HepG2 (cell line): ENCODE results near the gene ZNF181. TPM values are rescaled to one million over a fixed set of nuclear protein-coding genes. Genes with fewer than 3 reads are reported as not detected.
A peak's percentile ranks its signal among the peaks of the same experiment; 100 is the strongest.

ENCODE experiments used
- ARHGAP35 ChIP-seq: sonication (generic); formaldehyde crosslinking; IDR thresholded peaks from 2 replicates; pipeline ENCODE4 v1.9.0; 2022; ENCODE audit warnings: mild to moderate bottlenecking, inconsistent platforms, moderate library complexity, missing genetic modification reagents, borderline replicate concordance
- CREB1 ChIP-seq, 2 experiments: fragments of 450-650 bp in 1 of 2; IDR thresholded peaks; 2 replicates each; pipeline ENCODE4 v1.6.1; 2016 to 2017; ENCODE audit warnings: control low read depth in 1 of 2, mild to moderate bottlenecking in 1 of 2, missing compliant biosample characterization in 1 of 2, missing genetic modification characterization in 1 of 2
- HNF1B ChIP-seq: sonication (generic); formaldehyde crosslinking; IDR thresholded peaks from 2 replicates; pipeline ENCODE4 v1.5.1; 2020; ENCODE audit warnings: mild to moderate bottlenecking, moderate library complexity, missing genetic modification reagents
- IRF2 ChIP-seq: IDR thresholded peaks from 2 replicates; pipeline ENCODE4 v1.6.1; 2018; ENCODE audit warnings: missing genetic modification reagents, missing compliant biosample characterization
- KLF9 ChIP-seq: IDR thresholded peaks from 2 replicates; pipeline ENCODE4 v1.6.1; 2016; ENCODE audit warnings: low read depth
- KMT2A ChIP-seq: sonication (generic); formaldehyde crosslinking; IDR thresholded peaks from 2 replicates; pipeline ENCODE4 v1.4.0; 2020; ENCODE audit warnings: missing genetic modification reagents
- TSC22D2 ChIP-seq: sonication (generic); formaldehyde crosslinking; IDR thresholded peaks from 2 replicates; pipeline ENCODE4 v1.5.1; 2020; ENCODE audit warnings: missing genetic modification reagents, mild to moderate bottlenecking, borderline replicate concordance
- ZNF597 ChIP-seq: sonication (generic); formaldehyde crosslinking; IDR thresholded peaks from 2 replicates; pipeline ENCODE4 v1.5.0; 2020; ENCODE audit warnings: missing genetic modification reagents
- polyA plus RNA-seq, 8 experiments: library from polyadenylated mRNA; depleted of rRNA in 3 of 8; stranded (reverse) in 7 of 8; unstranded in 1 of 8; fragments of >200 nt; fragmentation: Illumina TruSeq in 4 of 8; extraction: Trizol in 4 of 8; gene quantifications; 2 replicates each; pipeline versions ENCODE4 v1.2.1 to v1.2.3, GENCODE V29; 2011 to 2016; ENCODE audit warnings: low read depth in 4 of 8, missing spikeins in 1 of 8, mixed read lengths in 1 of 8; ENCODE audit not compliant: insufficient read depth in 1 of 8
- total RNA-seq, 5 experiments: library from RNA; depleted of rRNA; stranded (reverse); fragments of >200 nt; fragmentation: Illumina TruSeq; extraction: Trizol; gene quantifications; 2 replicates each; pipeline ENCODE4 v1.2.3, GENCODE V29; 2016; ENCODE audit warnings: low read depth in 1 of 5
- TF ChIP-seq, protein P1 (sequence below): sonication (generic); formaldehyde crosslinking; IDR thresholded peaks from 2 replicates; pipeline ENCODE4 v1.5.0; 2020; ENCODE audit warnings: mild to moderate bottlenecking, missing genetic modification reagents, borderline replicate concordance
- TF ChIP-seq, protein P2 (sequence below), 2 experiments: fragments of 450-650 bp in 1 of 2; sonication (generic) in 1 of 2; formaldehyde crosslinking in 1 of 2; IDR thresholded peaks; 2 replicates each; pipeline versions ENCODE4 v1.6.1 to v1.8.0; 2016 to 2022; ENCODE audit warnings: antibody characterized with exemption in 1 of 2, mild to moderate bottlenecking in 1 of 2, missing genetic modification reagents in 1 of 2

Gene ZNF181
- total and polyA plus RNA-seq, 2 of the 13 experiments (the other 11 are each of a cell fraction or from before 2014, with no cell fraction given), result 10.6 to 15.5 TPM

DNA sequence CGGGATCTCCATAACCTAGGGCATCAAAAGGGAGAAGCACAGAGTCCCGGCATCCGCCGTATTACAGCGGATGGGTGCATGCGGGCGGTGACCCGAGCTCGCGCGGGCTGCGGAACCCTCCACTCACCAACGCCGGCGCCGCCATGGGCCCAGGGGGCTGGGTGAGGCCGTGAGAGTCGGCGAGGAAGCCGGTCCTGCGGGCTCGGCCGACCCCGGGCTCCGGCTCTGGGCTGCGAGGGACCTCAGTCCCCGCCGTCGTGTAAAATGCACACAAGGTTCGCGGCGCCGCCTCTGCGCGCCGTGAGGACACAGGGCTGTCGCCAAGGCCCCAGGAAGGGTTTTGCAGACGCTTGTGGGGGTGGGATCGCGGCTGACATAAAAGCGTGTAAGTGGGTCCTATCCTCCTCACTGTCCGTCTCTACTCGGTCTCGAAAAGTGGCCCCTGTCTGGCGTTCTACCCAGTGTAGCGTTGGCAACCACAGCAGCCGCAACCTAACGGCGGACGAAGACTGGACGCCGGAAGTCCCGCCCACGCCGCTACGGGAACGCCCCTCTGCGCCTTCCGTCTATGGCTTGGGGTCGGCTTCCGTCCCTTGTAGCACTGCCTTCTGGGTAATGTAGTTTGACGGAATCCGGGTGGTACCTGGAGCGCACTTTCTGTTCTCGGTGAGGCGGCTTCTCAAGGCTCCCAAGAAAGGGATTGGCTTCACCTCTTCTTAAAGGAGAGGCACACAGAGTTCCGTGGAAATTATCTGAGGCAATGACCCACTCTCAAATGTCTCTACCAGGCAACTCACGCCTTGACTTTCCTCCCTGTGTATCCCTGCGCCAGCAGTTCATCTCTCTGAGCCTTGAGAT, 38.9 kb downstream of the ZNF181 start, which contains the start of gene ZNF599 (continued):
- no peak for TF ChIP-seq ARHGAP35 (CRISPR knock-in tag)
- TF ChIP-seq IRF2 (CRISPR knock-in tag), result peak; percentile 92
- peak; percentile 53 for TF ChIP-seq CREB1 (IDR thresholded peaks at IDR 0.05)
- 0 out of 2 replicates have a peak, but pooled peaks have one; percentile 75 for TF ChIP-seq CREB1 (CRISPR knock-in tag; IDR thresholded peaks at IDR 0.05)
- TF ChIP-seq, protein P1, sequence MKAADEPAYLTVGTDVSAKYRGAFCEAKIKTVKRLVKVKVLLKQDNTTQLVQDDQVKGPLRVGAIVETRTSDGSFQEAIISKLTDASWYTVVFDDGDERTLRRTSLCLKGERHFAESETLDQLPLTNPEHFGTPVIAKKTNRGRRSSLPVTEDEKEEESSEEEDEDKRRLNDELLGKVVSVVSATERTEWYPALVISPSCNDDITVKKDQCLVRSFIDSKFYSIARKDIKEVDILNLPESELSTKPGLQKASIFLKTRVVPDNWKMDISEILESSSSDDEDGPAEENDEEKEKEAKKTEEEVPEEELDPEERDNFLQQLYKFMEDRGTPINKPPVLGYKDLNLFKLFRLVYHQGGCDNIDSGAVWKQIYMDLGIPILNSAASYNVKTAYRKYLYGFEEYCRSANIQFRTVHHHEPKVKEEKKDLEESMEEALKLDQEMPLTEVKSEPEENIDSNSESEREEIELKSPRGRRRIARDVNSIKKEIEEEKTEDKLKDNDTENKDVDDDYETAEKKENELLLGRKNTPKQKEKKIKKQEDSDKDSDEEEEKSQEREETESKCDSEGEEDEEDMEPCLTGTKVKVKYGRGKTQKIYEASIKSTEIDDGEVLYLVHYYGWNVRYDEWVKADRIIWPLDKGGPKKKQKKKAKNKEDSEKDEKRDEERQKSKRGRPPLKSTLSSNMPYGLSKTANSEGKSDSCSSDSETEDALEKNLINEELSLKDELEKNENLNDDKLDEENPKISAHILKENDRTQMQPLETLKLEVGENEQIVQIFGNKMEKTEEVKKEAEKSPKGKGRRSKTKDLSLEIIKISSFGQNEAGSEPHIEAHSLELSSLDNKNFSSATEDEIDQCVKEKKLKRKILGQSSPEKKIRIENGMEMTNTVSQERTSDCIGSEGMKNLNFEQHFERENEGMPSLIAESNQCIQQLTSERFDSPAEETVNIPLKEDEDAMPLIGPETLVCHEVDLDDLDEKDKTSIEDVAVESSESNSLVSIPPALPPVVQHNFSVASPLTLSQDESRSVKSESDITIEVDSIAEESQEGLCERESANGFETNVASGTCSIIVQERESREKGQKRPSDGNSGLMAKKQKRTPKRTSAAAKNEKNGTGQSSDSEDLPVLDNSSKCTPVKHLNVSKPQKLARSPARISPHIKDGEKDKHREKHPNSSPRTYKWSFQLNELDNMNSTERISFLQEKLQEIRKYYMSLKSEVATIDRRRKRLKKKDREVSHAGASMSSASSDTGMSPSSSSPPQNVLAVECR, result peak; percentile 90
- TF ChIP-seq HNF1B (CRISPR knock-in tag), result peak; percentile 41
- no peak for TF ChIP-seq TSC22D2
- TF ChIP-seq ZNF597, result no peak
- no peak for TF ChIP-seq KLF9 (CRISPR knock-in tag)
- TF ChIP-seq, protein P2, sequence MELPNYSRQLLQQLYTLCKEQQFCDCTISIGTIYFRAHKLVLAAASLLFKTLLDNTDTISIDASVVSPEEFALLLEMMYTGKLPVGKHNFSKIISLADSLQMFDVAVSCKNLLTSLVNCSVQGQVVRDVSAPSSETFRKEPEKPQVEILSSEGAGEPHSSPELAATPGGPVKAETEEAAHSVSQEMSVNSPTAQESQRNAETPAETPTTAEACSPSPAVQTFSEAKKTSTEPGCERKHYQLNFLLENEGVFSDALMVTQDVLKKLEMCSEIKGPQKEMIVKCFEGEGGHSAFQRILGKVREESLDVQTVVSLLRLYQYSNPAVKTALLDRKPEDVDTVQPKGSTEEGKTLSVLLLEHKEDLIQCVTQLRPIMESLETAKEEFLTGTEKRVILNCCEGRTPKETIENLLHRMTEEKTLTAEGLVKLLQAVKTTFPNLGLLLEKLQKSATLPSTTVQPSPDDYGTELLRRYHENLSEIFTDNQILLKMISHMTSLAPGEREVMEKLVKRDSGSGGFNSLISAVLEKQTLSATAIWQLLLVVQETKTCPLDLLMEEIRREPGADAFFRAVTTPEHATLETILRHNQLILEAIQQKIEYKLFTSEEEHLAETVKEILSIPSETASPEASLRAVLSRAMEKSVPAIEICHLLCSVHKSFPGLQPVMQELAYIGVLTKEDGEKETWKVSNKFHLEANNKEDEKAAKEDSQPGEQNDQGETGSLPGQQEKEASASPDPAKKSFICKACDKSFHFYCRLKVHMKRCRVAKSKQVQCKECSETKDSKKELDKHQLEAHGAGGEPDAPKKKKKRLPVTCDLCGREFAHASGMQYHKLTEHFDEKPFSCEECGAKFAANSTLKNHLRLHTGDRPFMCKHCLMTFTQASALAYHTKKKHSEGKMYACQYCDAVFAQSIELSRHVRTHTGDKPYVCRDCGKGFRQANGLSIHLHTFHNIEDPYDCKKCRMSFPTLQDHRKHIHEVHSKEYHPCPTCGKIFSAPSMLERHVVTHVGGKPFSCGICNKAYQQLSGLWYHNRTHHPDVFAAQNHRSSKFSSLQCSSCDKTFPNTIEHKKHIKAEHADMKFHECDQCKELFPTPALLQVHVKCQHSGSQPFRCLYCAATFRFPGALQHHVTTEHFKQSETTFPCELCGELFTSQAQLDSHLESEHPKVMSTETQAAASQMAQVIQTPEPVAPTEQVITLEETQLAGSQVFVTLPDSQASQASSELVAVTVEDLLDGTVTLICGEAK (IDR thresholded peaks at IDR 0.05), result peak; percentile 59
- TF ChIP-seq, protein P2 (CRISPR knock-in tag; IDR thresholded peaks at IDR 0.05), result peak; percentile 73
- TF ChIP-seq KMT2A (CRISPR knock-in tag), result peak; percentile 76; the same call in 1 of the 2 replicates
